Fibroblast of peridontal ligament (primary cell): ENCODE results near the gene PTK7.

Source experiments
- DNase-seq: peaks from one replicate; pipeline ENCODE4 v3.0.0-alpha.2; 2010; ENCODE audit errors: extremely low read depth

The PTK7 gene

DNA sequence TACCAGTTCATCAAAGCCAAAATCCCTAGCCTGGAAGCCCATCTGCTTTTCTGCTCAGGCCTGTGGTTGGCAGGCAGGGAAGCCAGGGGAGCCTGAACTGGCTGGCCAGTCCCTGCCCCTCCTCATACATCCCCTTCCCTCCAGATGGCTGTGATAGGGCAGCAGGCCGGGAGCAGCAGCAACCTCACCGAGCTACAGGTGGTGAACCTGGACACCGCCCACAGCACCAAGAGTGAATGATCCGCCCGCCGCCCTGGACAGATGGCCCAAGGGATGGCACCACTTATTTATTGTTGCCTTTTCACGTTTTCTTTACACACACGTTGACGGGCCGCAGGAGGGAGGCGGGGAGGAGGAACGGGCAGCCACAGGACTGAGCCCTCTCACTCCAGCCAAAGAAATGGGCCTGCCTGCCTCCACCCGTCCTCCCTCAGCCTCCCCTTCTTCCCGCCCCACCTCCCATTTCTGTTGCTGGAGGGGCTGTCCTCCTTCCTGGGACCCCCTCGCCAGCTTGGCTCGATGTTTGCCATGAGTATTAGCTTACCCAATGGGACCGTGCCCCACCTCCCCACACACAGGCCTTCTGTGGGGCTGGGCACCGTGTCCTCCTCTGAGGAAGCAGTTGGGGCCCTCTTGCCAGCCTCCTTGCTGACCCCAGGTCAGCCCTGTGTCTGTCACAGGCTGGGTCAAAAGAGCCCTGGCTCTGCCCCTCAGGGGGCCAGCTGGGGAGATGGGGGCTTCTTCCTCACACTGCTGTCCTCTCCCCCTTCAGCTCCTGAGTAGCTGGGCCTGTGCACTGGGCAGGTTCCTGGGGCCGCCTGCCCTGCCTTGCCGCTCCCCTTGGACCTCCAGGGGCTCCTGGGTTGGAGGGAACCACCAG, 103.1 kb downstream of the PTK7 start:
- no peak for DNase-seq

DNA sequence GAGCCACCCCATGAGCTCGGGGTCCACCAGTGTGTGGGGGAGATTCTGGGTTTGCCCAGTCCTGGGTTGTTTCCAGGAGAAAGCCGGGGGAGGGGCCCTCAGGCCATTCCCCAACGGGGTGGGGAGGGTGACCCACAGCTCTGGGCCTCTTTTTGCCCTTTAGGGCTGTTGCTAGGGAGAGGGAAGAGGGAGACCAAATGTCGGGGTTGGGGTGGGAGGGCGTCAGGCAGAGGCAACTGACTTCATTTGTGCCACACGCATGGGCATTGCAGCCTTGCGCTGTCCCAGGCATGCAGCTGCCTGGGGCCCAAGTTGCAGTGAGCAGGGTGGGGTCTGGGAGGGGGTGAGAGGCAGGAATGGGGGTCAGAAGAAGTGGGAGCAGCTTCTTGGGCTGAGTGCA, 103.9 kb downstream of the PTK7 start:
- no peak for DNase-seq

DNA sequence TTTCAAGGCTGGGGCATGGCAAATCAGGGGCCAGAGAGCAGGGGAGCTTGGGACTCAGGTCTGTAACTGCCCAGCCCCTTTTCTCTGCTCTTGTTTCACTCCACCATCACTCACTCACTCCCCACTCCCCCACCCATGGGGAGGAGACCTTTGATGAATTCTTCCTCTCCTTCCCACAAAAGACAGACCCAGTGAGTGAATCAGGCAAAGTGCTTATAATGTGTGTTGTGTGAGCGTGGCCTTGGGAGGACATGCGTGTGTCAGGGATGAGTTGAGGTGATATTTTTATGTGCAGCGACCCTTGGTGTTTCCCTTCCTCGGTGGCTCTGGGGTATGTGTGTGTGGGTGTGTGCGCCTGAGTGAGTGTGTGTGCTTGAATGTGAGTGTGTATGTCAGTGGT, 104.9 kb downstream of the PTK7 start:
- no peak for DNase-seq

DNA sequence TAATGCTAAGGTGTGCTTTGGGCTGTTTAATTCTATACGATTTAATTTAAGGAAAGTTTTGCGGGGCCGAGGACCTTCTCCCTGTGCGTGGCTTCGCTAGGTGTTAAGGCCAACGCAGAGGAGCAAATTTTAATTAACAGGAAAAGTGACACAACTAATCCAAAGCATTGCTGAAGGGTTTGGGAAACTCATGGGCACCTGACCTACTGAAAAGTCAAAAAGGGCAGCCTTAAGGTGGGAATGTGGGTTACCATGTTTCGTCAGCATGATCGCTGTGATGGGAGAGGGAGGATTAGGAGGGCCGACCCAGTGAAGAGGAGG, 105.5 kb downstream of the PTK7 start:
- DNase-seq: no peak

DNA sequence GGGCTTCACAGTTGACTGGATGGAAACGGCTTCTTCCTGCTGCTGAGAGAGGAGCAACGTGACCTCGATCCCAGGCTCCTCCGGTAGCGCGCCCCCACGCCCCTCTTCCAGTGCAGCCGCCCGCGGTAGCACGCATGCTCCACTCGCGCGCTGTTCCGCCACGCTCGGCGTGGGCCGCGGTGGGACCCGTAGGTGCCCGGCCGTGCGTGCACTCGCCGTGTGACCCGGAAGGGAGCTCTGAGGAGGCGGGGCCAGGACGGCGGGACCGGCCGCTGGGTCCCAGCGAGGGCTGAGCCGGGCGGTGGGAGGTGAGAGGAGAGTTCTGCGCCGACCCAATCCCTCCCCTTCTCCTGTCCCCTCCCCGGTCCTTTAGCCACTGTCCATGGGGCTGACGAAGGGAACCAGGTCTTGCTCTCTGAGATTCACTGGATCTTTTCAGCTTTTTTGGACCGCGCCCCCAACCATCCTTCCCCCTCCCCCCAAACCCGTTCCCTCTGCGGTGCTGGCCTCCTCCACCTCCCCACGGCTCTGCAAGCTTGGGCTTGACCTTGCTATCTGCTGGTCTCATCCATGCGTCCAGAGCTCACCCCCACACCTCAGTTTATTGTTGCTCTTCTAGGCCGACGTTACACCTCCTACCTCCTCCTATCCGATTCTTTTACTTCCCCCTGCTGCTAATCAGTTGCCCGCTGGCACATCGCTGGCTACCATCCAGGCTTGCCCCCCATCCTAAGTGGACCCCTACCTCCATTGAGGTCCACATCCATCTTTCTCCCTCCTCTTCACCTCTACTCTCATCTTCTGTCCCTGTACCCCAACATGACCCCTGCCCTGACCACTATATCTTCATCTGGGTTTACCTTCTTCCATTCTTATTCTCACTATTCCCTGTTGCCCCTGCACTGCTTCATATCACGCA, 106.1 kb downstream of the PTK7 start, which contains the start of gene CUL9:
Gene CUL9 (plus strand): TSS at position 255 of the 919 bp plus-strand sequence. CDS start 2,115 bp downstream, outside the sequence.
- DNase-seq: peak; percentile 64

DNA sequence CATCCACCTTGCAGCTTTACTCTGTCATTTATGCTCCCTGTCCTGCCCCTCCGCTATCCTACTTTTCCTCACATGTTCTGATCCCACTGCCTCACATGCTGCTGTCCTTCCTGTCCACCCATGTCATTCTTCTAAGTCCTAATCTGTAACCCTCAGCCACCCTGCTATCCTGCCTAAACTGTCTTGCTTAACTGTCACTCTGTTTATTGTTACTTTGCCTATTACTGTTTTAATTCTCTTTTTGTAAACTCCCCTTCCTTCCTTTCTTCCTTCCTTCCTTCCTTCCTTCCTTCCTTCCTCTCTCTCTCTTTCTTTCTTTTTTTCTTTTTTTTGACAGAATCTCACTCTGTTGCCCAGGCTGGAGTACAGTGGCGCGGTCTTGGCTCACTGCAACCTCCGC, 107.3 kb downstream of the PTK7 start:
- no peak for DNase-seq

DNA sequence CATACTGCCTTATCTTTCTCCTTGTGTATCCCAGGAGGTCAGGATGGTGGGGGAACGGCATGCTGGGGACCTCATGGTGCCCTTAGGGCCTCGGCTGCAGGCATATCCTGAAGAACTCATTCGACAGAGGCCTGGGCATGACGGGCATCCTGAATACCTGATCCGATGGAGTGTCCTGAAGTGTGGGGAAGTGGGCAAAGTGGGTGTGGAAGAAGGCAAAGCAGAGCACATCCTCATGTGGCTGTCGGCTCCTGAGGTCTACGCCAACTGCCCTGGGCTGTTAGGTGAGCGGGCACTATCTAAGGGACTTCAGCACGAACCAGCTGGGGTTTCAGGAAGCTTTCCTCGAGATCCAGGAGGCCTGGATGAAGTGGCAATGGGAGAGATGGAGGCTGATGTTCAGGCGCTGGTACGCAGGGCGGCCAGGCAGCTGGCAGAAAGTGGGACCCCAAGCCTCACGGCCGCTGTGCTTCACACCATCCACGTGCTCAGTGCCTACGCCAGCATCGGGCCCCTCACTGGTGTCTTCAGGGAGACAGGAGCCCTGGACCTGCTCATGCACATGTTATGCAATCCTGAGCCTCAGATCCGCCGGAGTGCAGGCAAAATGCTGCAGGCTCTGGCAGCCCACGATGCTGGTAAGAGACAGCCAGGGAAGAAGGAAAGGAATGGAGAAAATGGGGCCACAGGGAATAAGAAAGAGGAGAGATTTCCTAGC, 108.3 kb downstream of the PTK7 start:
- DNase-seq: no peak

DNA sequence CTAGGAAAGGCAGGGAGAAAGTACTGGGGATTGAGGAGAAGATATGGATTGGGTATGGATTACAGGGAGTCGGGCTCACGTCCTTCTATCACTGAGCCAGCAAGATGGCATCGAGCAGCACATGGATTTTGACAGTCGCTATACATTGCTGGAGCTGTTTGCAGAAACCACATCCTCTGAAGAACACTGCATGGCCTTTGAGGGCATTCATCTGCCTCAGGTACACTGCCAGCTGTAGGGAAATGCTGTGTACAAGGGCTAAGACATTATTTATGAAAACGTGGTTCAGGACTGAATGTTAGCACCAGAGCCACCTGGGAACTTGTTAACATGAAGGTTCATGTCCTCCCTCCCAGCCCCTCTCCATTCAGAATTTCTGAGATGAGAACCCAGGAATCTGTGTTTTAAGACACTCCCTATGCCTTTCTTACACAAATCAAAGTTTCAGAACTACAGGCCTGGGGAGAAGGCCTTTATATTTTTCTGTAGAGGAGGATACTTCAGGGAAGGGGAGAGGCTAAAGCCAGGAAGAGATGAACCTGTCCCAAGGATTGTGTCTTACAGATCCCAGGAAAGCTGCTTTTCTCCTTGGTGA, 109.4 kb downstream of the PTK7 start:
- DNase-seq: no peak

DNA sequence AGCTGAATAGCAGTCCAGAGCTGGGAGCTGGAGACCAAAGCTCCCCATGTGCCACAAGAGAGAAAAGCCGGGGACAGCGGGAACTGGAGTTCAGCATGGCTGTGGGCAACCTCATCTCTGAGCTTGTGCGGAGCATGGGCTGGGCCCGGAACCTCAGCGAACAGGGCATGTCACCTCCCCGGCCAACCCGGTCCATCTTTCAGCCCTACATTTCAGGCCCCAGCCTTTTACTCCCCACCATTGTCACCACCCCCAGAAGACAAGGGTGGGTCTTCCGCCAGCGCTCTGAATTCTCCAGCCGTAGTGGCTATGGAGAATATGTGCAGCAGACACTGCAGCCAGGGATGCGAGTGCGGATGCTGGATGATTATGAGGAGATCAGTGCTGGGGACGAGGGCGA, 109.9 kb downstream of the PTK7 start:
- DNase-seq: no peak

DNA sequence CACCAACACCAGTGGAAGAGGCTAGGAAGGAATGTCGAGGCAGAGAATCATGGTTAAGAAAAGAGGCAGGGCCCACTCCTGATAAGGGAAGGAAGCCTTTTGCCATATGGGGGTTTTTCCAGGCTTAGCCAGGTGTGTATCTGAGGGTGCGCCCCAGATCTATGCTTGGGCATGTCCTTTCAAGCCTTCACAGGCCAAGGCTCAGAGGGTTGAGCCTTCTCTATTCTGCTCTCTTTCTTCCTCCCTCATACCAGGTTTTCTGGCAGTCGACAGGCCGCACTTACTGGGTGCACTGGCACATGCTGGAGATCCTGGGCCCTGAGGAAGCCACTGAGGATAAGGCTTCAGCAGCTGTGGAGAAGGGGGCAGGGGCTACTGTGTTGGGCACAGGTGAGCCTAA, 110.6 kb downstream of the PTK7 start:
- DNase-seq: no peak

DNA sequence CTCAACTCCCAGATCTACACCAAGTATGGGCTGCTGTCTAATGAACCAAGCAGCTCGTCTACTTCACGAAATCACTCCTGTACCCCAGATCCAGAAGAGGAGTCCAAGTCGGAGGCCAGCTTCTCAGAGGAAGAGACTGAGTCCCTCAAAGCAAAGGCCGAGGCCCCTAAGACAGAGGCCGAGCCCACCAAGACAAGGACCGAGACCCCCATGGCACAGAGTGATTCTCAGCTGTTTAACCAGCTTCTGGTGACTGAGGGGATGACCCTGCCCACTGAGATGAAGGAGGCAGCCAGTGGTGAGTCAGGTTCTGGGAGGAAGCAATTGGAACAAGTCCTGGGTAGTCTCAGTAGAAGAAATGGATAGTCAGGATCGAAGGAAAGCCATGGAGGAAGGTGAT, 111.7 kb downstream of the PTK7 start:
- no peak for DNase-seq

DNA sequence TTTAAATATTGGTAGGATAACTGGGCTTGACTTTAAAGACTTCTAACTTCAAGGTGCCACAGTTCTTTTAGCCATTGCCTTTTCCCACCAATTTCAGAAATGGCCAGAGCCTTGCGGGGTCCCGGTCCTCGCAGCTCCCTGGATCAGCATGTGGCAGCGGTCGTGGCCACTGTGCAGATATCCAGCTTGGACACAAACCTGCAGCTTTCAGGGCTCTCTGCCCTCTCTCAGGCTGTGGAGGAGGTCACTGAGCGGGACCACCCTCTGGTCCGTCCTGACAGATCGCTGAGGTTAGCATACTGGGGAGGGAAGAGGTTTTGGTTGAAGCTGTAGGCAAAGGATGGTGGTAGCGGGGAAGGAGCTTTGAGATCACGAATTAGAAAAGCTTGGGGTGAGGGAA, 112.3 kb downstream of the PTK7 start:
- no peak for DNase-seq

DNA sequence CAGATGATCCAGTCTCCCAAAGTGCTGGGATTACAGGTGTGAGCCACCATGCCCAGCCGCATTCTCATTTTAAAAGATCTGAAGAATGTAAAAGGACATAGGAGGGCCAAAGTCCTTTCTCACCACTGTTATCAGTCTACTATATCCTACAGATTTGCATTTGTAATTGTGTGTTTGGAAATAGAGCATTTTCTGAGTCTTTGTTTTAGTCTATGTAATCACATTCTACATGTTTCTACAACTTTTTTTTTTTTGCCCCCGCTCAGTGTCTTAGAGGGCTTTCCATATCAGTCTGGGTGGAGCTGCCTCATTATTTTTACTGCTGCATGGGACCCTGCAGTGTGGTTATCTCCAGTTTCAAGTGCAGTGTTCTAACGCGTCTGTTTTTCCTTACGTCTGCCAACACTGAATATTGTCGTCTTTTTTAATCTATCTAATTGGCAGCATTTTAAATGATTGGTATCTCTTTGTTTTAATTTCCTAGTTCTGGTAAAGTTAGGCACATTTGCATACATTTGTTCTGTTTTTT, 113.7 kb downstream of the PTK7 start:
- no peak for DNase-seq

DNA sequence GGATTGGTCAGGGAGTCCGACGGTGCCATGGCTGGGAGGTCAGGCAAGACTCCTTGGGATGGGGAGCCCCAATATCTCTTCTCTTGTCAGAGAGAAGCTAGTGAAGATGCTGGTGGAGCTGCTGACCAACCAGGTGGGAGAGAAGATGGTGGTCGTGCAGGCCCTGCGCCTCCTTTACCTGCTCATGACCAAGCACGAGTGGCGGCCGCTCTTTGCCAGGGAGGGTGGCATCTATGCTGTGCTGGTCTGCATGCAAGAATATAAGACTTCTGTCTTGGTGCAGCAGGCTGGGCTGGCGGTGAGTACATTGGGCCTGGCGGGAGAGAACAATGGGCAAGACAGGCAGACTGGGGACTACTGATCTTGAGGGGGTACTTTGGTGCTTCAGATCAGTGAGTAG, 116.8 kb downstream of the PTK7 start:
- no peak for DNase-seq

DNA sequence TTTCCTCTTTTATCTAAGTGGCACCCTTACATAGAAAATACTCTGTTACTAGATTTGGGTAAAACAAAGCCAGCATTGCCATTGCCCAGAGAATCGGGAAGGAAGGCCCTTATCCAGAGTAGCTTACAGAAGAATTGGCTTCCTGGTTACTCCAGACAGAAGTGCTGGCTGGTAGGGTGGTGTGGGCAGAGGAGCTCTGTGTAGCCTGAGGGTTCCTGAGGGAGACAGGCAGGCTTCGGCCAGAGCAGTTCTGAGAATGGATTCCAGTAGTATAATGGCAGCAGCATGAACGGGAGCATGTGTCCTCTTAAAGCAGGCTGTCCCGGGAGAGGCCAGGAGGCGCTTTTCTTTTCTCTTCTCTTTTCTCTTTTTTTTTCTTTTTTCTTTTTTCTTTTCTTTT, 117.8 kb downstream of the PTK7 start:
- DNase-seq: no peak

DNA sequence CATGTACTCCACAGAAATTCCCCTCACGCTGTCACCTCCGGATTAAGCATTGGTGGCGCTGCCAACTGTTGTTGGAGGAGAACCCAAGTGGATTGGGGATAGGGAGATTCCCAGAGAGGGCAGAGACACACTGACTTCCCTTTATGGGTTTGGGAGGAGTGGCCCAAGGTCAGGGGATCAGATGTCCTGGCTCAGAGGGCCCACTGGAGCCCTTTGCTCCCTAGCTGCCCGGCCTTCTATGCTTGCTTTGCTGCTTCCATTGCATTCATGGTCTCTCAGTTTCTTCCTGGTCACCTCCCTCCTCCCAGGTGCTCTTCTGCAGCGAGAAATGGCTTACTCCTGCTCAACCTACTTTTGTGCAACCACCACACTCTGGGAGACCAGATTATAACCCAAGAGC, 120.2 kb downstream of the PTK7 start:
- no peak for DNase-seq

DNA sequence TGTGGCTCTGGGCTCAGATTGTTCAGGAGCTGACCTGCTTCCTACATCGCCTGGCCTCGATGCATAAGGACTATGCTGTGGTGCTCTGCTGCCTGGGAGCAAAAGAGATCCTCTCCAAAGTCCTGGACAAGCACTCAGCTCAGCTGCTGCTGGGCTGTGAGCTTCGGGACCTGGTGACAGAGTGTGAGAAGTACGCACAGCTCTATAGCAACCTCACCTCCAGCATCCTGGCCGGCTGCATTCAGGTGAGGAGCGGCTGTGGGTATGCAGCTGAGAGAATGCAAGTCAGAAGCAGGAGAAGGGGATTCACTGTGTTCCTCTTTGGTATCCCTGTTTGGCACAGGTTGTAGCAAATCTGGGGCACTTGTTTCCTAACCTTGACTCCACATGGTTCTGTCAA, 123.8 kb downstream of the PTK7 start:
- no peak for DNase-seq

DNA sequence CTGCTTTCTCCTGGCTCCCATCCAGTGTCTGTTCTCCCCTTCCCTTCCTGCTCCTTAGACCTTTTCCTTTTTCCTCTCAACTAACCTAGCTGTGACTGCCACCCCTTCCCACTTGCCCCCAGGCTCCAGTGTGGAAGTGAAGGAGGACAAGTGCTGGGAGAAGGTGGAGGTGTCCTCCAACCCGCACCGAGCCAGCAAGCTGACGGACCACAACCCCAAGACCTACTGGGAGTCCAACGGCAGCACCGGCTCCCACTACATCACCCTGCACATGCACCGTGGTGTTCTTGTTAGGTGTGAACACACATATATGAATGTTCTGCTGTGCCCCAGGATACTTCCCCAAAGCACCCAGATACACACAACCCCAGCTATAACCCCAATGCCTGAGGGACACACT, 124.4 kb downstream of the PTK7 start:
- no peak for DNase-seq

DNA sequence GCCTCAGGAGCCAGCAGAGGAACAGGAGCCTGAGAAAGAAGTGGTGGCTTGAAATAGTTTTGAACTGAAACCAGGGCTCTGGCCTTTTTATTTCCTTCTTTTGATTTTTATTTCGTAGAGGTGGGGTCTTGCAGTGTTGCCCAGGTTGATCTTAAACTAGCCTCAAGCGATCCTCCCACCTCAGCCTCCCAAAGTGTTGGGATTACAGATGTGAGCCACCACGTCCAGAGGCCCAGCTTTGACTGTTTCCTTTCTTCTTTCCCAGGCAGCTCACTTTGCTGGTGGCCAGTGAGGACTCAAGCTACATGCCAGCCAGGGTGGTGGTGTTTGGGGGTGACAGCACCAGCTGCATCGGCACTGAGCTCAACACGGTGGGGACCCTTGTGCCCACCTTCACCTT, 126.3 kb downstream of the PTK7 start:
- no peak for DNase-seq

DNA sequence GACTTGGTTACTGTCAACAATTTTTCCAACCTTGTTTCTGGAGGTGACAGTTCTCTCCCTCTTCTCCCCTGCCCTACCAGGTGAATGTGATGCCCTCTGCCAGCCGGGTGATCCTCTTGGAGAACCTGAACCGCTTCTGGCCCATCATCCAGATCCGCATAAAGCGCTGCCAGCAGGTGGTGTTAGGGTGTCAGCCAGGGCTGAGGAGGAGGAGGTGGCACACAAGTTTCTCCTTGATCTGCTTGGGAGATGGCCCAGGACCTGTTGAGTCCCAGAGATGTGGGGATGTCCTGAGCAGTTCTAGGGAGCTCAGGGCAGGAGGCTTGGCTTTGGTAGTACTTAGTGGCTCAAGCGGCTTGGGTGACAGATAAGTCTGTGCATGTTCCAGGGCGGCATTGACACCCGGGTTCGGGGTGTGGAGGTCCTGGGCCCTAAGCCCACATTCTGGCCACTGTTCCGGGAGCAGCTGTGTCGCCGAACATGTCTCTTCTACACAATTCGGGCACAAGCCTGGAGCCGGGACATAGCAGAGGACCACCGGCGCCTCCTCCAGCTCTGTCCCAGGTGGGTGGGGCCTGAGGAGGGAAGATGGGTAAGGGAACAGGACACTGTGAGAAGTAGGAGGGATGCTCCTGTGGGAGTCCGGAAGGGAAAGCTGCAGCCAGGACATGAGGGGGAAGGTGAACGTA, 127.1 kb downstream of the PTK7 start:
- DNase-seq: no peak

DNA sequence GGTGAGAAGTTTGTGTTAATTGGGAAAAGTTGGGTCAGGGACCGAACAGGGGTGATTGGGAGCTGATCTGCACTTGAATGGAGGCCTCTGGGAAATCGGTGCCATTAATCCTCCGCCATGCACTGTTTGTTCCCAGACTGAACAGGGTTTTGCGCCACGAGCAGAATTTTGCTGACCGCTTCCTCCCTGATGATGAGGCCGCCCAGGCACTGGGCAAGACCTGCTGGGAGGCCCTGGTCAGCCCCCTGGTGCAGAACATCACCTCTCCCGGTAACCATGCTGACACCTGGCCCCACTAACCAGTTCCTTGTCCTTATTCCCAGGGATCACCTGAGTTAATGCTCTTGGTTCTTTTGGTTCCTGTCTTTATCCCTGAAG, 127.6 kb downstream of the PTK7 start:
- DNase-seq: no peak
